Measurements from ENCODE around the gene RMI2.

The RMI2 gene

GRCh38 chr16:11399261-11399831, 54.1 kb downstream of the RMI2 start:
- DNase-seq (ENCODE audit: low spot score) = no peak

GRCh38 chr16:11400076-11400475, 54.8 kb downstream of the RMI2 start:
- no peak for DNase-seq (ENCODE audit: low spot score)
